Measurements from ENCODE around the gene DUXA. TPM values are rescaled to one million over a fixed set of nuclear protein-coding genes. Genes with fewer than 3 reads are reported as not detected.

DUXA gene
- total and polyA plus RNA-seq, 9 of the 15 experiments (the other 6 are each of a cell fraction or from before 2014, with no cell fraction given): not detected

- ATAC-seq: no peak
- no peak overlapping the region for H3K27ac ChIP-seq (ENCODE audit: extremely low read depth, low read depth, low read length)
- BruUV-seq (replicated peaks): no TSS peak
- no peak overlapping the region for H3K4me3 ChIP-seq
- H3K27me3 ChIP-seq (ENCODE audit: control insufficient read depth in 2 of 2, insufficient read depth in 2 of 2, low read length in 2 of 2): no peaks in the 10 kb centered on the region
- no peak for DNase-seq (ENCODE audit: extremely low read depth in 1 of 4, low spot score in 3 of 4)
- H3K4me2 ChIP-seq (ENCODE audit: insufficient read depth, low read length): no peak overlapping the region
- no peak for FAIRE-seq
- H3K79me2 ChIP-seq (ENCODE audit: control insufficient read depth, insufficient read depth, low read length): no peaks in the 10 kb centered on the region
- no peak overlapping the region for H3K9ac ChIP-seq (ENCODE audit: insufficient read depth in 1 of 2, low read depth in 2 of 2, low read length in 2 of 2)
- H3K9me3 ChIP-seq (replicated peaks; ENCODE audit: control insufficient read depth, insufficient read depth, low read depth, low read length): no peaks in the 10 kb centered on the region
- H2AFZ ChIP-seq (ENCODE audit: low read depth, low read length): no peak overlapping the region
- in situ Hi-C loops (cut with MboI) (no loop called here), intact Hi-C loops (cut with micrococcal nuclease) (no loop called here)
- no peaks in the 10 kb centered on the region for H3K4me1 ChIP-seq (replicated peaks in 1 of 2; ENCODE audit: control insufficient read depth in 2 of 2, insufficient read depth in 2 of 2, low read length in 2 of 2)
- TF ChIP-seq CTBP1 (IDR thresholded peaks at IDR 0.05; ENCODE audit: borderline replicate concordance): no peak
- TF ChIP-seq, protein P1, sequence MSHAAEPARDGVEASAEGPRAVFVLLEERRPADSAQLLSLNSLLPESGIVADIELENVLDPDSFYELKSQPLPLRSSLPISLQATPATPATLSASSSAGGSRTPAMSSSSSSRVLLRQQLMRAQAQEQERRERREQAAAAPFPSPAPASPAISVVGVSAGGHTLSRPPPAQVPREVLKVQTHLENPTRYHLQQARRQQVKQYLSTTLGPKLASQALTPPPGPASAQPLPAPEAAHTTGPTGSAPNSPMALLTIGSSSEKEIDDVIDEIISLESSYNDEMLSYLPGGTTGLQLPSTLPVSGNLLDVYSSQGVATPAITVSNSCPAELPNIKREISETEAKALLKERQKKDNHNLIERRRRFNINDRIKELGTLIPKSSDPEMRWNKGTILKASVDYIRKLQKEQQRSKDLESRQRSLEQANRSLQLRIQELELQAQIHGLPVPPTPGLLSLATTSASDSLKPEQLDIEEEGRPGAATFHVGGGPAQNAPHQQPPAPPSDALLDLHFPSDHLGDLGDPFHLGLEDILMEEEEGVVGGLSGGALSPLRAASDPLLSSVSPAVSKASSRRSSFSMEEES (CRISPR knock-in tag; IDR thresholded peaks at IDR 0.05): peak; percentile 41; the same call in 1 of the 2 replicates
- TF ChIP-seq, protein P2, sequence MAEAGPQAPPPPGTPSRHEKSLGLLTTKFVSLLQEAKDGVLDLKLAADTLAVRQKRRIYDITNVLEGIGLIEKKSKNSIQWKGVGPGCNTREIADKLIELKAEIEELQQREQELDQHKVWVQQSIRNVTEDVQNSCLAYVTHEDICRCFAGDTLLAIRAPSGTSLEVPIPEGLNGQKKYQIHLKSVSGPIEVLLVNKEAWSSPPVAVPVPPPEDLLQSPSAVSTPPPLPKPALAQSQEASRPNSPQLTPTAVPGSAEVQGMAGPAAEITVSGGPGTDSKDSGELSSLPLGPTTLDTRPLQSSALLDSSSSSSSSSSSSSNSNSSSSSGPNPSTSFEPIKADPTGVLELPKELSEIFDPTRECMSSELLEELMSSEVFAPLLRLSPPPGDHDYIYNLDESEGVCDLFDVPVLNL (CRISPR knock-in tag; IDR thresholded peaks at IDR 0.05; ENCODE audit: low read depth): no peak
- TF ChIP-seq NCOA6 (IDR thresholded peaks at IDR 0.05): no peak
- CTCF ChIA-PET (ENCODE audit: low intra/inter-chr PET ratio): no interaction called here
- H3K9me1 ChIP-seq (ENCODE audit: control insufficient read depth, insufficient read depth, low read length): no peaks in the 10 kb centered on the region
- POLR2A ChIA-PET: no interaction called here
- 8% methylated on average over 4 of the region's 4 CpGs for WGBS (ENCODE audit: insufficient coverage, low coverage, missing lambda C conversion rate)
- peaks cover 3% of the 10 kb centered on the region; the same call in 1 of the 3 replicates for H3K36me3 ChIP-seq (ENCODE audit: control insufficient read depth, insufficient read depth, low read length)
- H4K20me1 ChIP-seq (replicated peaks; ENCODE audit: control insufficient read depth, insufficient read depth, low read length): no peaks in the 10 kb centered on the region
Measured at GRCh38 chr19:57210381-57210780, 43.1 kb upstream of the DUXA start.

Data from K562 (cell line).